Stimulated activated CD8-positive, alpha-beta memory T cell treated with anti-CD3 and anti-CD28 coated beads, Interleukin-12 subunit alpha, Interleukin-12 subunit beta, amount 100 ng/mL, for 1 hour (primary cell): ENCODE results near the gene RORC.
"Not testable (repeated sequence)": the region's sequence is repeated elsewhere in the genome, so short reads cannot be mapped to it uniquely, and the experiment has no call there.

Source experiments
- DNase-seq: peaks from one replicate; pipeline ENCODE4 v3.0.0-alpha.2; 2020; ENCODE audit warnings: low read depth

RORC gene

GRCh38 chr1:151831605-151832004, at the start of gene RORC:
Gene RORC, minus strand, starts transcription at chr1:151831802. Its CDS starts 38 bp downstream, at chr1:151831764.
- DNase-seq, result no peak

GRCh38 chr1:151875419-151876097, 44.0 kb upstream of the RORC start:
- DNase-seq, result no peak

GRCh38 chr1:151872776-151873175, 41.2 kb upstream of the RORC start:
- DNase-seq, result not testable (repeated sequence)

- no peak for DNase-seq
Measured at GRCh38 chr1:151871284-151872030, 39.9 kb upstream of the RORC start.

GRCh38 chr1:151868486-151868885, 36.9 kb upstream of the RORC start:
- no peak for DNase-seq

GRCh38 chr1:151867765-151868411, 36.3 kb upstream of the RORC start:
- DNase-seq, result no peak

- no peak for DNase-seq
Measured at GRCh38 chr1:151867321-151867720, 35.7 kb upstream of the RORC start.

GRCh38 chr1:151864411-151864810, 32.8 kb upstream of the RORC start:
- DNase-seq, result no peak

GRCh38 chr1:151862604-151863003, 31.0 kb upstream of the RORC start:
- no peak for DNase-seq

GRCh38 chr1:151860504-151861187, 29.0 kb upstream of the RORC start:
- DNase-seq, result no peak

GRCh38 chr1:151859891-151860293, 28.3 kb upstream of the RORC start:
- DNase-seq, result no peak

- no peak for DNase-seq
Measured at GRCh38 chr1:151858886-151859665, 27.5 kb upstream of the RORC start.

GRCh38 chr1:151858030-151858746, 26.6 kb upstream of the RORC start:
- DNase-seq, result no peak

GRCh38 chr1:151855933-151856332, 24.3 kb upstream of the RORC start:
- no peak for DNase-seq

GRCh38 chr1:151855516-151855915, 23.9 kb upstream of the RORC start:
- DNase-seq, result not testable (repeated sequence)

- no peak for DNase-seq
Measured at GRCh38 chr1:151854658-151855057, 23.1 kb upstream of the RORC start.

- DNase-seq, result no peak
Measured at GRCh38 chr1:151853411-151853943, 21.9 kb upstream of the RORC start, which contains the start of gene THEM5. Gene THEM5, minus strand, starts transcription at chr1:151853712. Its CDS starts 147 bp downstream, at chr1:151853565.

GRCh38 chr1:151852733-151853132, 21.1 kb upstream of the RORC start:
- no peak for DNase-seq

- no peak for DNase-seq
Measured at GRCh38 chr1:151851886-151852285, 20.3 kb upstream of the RORC start.

- no peak for DNase-seq
Measured at GRCh38 chr1:151849871-151850270, 18.3 kb upstream of the RORC start.

- DNase-seq, result no peak
Measured at GRCh38 chr1:151849126-151849525, 17.5 kb upstream of the RORC start.
